Gastrocnemius medialis (tissue), 4 donors: ENCODE results near the gene FCER1G. TPM values are rescaled to one million over a fixed set of nuclear protein-coding genes. Genes with fewer than 3 reads are reported as not detected.

Source experiments
- ATAC-seq, 2 donors: fragments of 150-250 bp; one replicate each; pipeline ENCODE4 v1.9.1; 2016
- DNase-seq, 2 donors: peaks; one replicate each; pipeline ENCODE4 v3.0.0-alpha.2; 2019
- H3K27ac ChIP-seq, 4 donors: fragments of 200-600 bp; sonication (generic); 1 replicate in 1 of 4; 2 replicates in 3 of 4; pipeline ENCODE4 v1.5.1; 2016 to 2018; ENCODE audit warnings: mild to moderate bottlenecking in 2 of 4, moderate library complexity in 1 of 4
- H3K27me3 ChIP-seq, 3 donors: fragments of 200-600 bp; sonication (generic) in 2 of 3; 1 replicate in 1 of 3; 2 replicates in 2 of 3; pipeline versions ENCODE4 v1.5.1 to v1.6.0; 2016 to 2019; ENCODE audit warnings: mild to moderate bottlenecking in 1 of 3, moderate library complexity in 1 of 3
- H3K36me3 ChIP-seq, 2 donors: fragments of 200-600 bp; sonication (generic) in 1 of 2; one replicate each; pipeline ENCODE4 v1.5.1; 2017 to 2018
- H3K4me1 ChIP-seq, 2 donors: fragments of 200-600 bp; sonication (generic) in 1 of 2; one replicate each; pipeline ENCODE4 v1.5.1; 2016 to 2017; ENCODE audit warnings: mild to moderate bottlenecking in 2 of 2
- H3K4me3 ChIP-seq, 4 donors: fragments of 200-600 bp; sonication (generic) in 3 of 4; 1 replicate in 1 of 4; 2 replicates in 3 of 4; pipeline ENCODE4 v1.5.1; 2016 to 2019; ENCODE audit warnings: mild to moderate bottlenecking in 2 of 4
- H3K9me3 ChIP-seq, 3 donors: fragments of 200-600 bp; sonication (generic) in 2 of 3; 1 replicate in 1 of 3; 2 replicates in 2 of 3; pipeline ENCODE4 v1.5.1; 2016 to 2019
- CTCF ChIP-seq, 5 experiments: fragments of 450-650 bp in 3 of 5; fragments of 200-600 bp in 2 of 5; sonication (generic) in 2 of 5; IDR thresholded peaks in 4 of 5; conservative IDR thresholded peaks in 1 of 5; 1 replicate in 4 of 5; 2 replicates in 1 of 5; pipeline ENCODE4 v1.5.1; 2016 to 2019; ENCODE audit warnings: antibody characterized with exemption in 5 of 5, mild to moderate bottlenecking in 3 of 5, moderate library complexity in 3 of 5
- POLR2A ChIP-seq, 2 donors: fragments of 450-650 bp; IDR thresholded peaks; one replicate each; pipeline ENCODE4 v1.6.1; 2017; ENCODE audit warnings: antibody characterized with exemption in 2 of 2, mild to moderate bottlenecking in 2 of 2, moderate library complexity in 2 of 2
- in situ Hi-C, 4 donors: fragments of 200-750 bp; cut with MboI; loops; one replicate each; pipeline versions ENCODE4 v1.15.0 to v1.8.0; 2017; ENCODE audit warnings: low sequenced_read_pairs in 4 of 4
- intact Hi-C: fragments of 100-400 bp; cut with DNase I; formaldehyde crosslinking; loops from one replicate; pipeline ENCODE4 v1.15.1; 2023; ENCODE audit warnings: low total_unique reads
- total RNA-seq, 4 donors: library from RNA; depleted of rRNA; stranded (reverse); fragments of >200 nt; gene quantifications; one replicate each; pipeline versions ENCODE4 v1.1.0 to v1.2.3, GENCODE V29; 2016

FCER1G gene
- total RNA-seq, 4 donors from 2014 or later, result 4.2 to 20.4 (median 18.5) TPM

DNA sequence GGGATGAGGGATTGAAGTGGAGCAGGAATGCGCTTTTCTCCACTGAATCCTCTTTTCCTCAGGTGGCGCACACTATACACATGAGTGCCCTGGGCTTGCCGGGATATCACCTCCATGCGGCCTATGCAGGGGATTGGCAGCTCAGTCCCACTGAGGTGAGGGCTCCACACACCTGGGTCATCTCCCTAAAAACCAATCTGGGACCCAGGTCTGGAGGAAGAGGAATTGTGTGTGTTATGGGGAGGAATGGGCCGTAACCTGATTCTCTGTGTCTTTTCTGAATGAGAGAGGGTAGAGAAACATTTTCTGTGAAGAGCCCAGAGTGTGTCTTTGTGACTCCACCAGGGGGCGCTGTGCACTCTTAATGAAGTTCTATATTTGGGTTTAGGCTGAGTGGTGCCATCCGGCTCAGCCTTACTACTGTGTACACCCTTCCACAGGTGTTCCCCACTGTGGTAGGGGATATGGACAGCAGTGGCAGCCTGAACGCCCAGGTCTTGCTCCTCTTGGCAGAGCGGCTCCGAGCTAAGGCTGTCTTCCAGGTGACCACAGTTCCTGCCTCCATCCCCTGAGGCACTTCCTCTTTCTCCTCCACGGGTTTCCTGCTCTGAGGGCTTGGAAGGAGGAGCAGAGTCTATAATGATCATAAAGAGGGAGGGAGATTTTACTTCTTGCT, 12.2 kb downstream of the FCER1G start:
- DNase-seq, result peak; percentile 63 to 78
- Histone ChIP-seq H3K36me3 (peaks cover 0 to 30% of the 10 kb centered on the region in 2 donors), H3K27me3 (no peaks in the 10 kb centered on the region), H3K4me3 (peak overlapping the region; percentile 62 to 93 (median 87)), H3K4me1 (peaks cover 14 to 21% of the 10 kb centered on the region in 2 donors), H3K27ac (peak overlapping the region; percentile 76 to 92 (median 90)), H3K9me3 (no peaks in the 10 kb centered on the region)
- in situ Hi-C loops (loop anchor here (5.0 to 10.0 kb wide), 5 partner anchors 53 to 160 kb away; partner anchors contain the start of genes B4GALT3 (in 1 of the 4) and SDHC (in 1 of the 4)), intact Hi-C loops (loop anchor here (1.0 to 5.0 kb wide), 6 partner anchors 25 to 155 kb away; partner anchors contain the start of genes DEDD, NDUFS2, NIT1 and PFDN2)
- TF ChIP-seq POLR2A (IDR thresholded peaks at IDR 0.05), result no peak
- TF ChIP-seq CTCF (IDR thresholded peaks at IDR 0.05 in 4 of 5, conservative IDR thresholded peaks at IDR 0.05 in 1 of 5), result peak; percentile 76 to 91 (median 88)
- ATAC-seq, result peak; percentile 48 to 58

GRCh38 chr1:161228032-161228431, 12.9 kb downstream of the FCER1G start:
- TF ChIP-seq CTCF (IDR thresholded peaks at IDR 0.05 in 4 of 5, conservative IDR thresholded peaks at IDR 0.05 in 1 of 5), result no peak
- TF ChIP-seq POLR2A (IDR thresholded peaks at IDR 0.05), result no peak
- Histone ChIP-seq H3K4me1 (peaks cover 14 to 21% of the 10 kb centered on the region in 2 donors), H3K27me3 (no peaks in the 10 kb centered on the region), H3K36me3 (peaks cover 0 to 30% of the 10 kb centered on the region in 2 donors), H3K27ac (peak overlapping the region in 2 of 4 donors; percentile 89 to 92), H3K4me3 (no peak overlapping the region), H3K9me3 (no peaks in the 10 kb centered on the region)
- DNase-seq (no peak), ATAC-seq (no peak)
- intact Hi-C loops, result loop anchor here (2.0 to 5.0 kb wide), 2 partner anchors 111 to 181 kb away; partner anchors contain the start of genes NIT1 and PFDN2
- in situ Hi-C loops, result loop anchor here (5.0 to 10.0 kb wide), 5 partner anchors 53 to 159 kb away; partner anchors contain the start of genes B4GALT3 (in 1 of the 4) and SDHC (in 1 of the 4)

- no peak for ATAC-seq
- Histone ChIP-seq H3K36me3 (peaks cover 0 to 30% of the 10 kb centered on the region in 2 donors), H3K27me3 (no peaks in the 10 kb centered on the region), H3K27ac (no peak overlapping the region), H3K4me3 (no peak overlapping the region), H3K9me3 (no peaks in the 10 kb centered on the region), H3K4me1 (peaks cover 14 to 21% of the 10 kb centered on the region in 2 donors)
- no peak for TF ChIP-seq POLR2A (IDR thresholded peaks at IDR 0.05)
- intact Hi-C loops (loop anchor here (2.0 to 5.0 kb wide), 2 partner anchors 113 to 183 kb away; partner anchors contain the start of genes NIT1 and PFDN2), in situ Hi-C loops (loop anchor here (5.0 to 10.0 kb wide), 6 partner anchors 55 to 157 kb away; partner anchors contain the start of genes B4GALT3 (in 1 of the 4) and SDHC (in 1 of the 4))
- DNase-seq, result no peak
These were observed 14.8 kb downstream of the FCER1G start for GRCh38 chr1:161229896-161230295.

GRCh38 chr1:161230762-161231161, 15.7 kb downstream of the FCER1G start:
- in situ Hi-C loops, result loop anchor here in 1 of 4 donors (10.0 kb wide), 1 partner anchor 64 kb away; no protein-coding TSS in a partner anchor
- Histone ChIP-seq H3K4me1 (peaks cover 9 to 16% of the 10 kb centered on the region in 2 donors), H3K36me3 (peaks cover 0 to 30% of the 10 kb centered on the region in 2 donors), H3K4me3 (no peak overlapping the region), H3K9me3 (no peaks in the 10 kb centered on the region), H3K27me3 (no peaks in the 10 kb centered on the region), H3K27ac (no peak overlapping the region)
- ATAC-seq (no peak), DNase-seq (no peak)
- TF ChIP-seq POLR2A (IDR thresholded peaks at IDR 0.05) (no peak), CTCF (IDR thresholded peaks at IDR 0.05 in 4 of 5, conservative IDR thresholded peaks at IDR 0.05 in 1 of 5) (no peak)
- intact Hi-C loops, result no loop called here

DNA sequence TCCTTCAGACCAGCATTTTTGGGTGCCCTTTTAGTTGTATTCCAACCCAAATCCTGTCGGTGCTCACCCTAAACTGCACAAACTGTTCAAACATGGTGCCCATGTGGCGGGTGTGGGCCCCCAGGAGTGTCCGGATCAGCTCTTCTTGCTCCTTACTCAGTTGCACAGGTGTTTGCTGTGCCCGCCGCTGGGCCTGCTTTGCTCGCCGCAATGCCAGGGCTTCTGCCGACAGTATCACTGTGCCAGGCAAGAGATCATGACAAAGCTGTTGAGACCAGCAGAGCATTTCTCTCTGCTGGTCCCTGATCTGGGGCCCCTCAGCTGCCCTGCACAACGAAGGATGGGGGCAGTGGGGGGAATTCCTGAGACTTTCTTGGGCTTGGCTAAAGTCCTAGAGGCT, 18.0 kb downstream of the FCER1G start:
- no peaks in the 10 kb centered on the region for H3K9me3 ChIP-seq
- intact Hi-C loops, result no loop called here
- H3K36me3 ChIP-seq, result peaks cover 0 to 28% of the 10 kb centered on the region in 2 donors
- H3K27ac ChIP-seq, result no peak overlapping the region
- no peaks in the 10 kb centered on the region for H3K27me3 ChIP-seq
- ATAC-seq (no peak), DNase-seq (no peak)
- H3K4me3 ChIP-seq, result no peak overlapping the region
- in situ Hi-C loops, result loop anchor here in 1 of 4 donors (10.0 kb wide), 1 partner anchor 62 kb away; no protein-coding TSS in a partner anchor
- TF ChIP-seq POLR2A (IDR thresholded peaks at IDR 0.05) (no peak), CTCF (IDR thresholded peaks at IDR 0.05 in 4 of 5, conservative IDR thresholded peaks at IDR 0.05 in 1 of 5) (no peak)
- no peaks in the 10 kb centered on the region for H3K4me1 ChIP-seq
